Dedifferentiated amniotic fluid mesenchymal stem cell (primary cell): ENCODE results near the gene CDH23.

Experiments used
- DNase-seq: peaks from one replicate; pipeline ENCODE4 v3.0.0-alpha.2; 2016; ENCODE audit errors: extremely low spot score

Gene CDH23

DNA sequence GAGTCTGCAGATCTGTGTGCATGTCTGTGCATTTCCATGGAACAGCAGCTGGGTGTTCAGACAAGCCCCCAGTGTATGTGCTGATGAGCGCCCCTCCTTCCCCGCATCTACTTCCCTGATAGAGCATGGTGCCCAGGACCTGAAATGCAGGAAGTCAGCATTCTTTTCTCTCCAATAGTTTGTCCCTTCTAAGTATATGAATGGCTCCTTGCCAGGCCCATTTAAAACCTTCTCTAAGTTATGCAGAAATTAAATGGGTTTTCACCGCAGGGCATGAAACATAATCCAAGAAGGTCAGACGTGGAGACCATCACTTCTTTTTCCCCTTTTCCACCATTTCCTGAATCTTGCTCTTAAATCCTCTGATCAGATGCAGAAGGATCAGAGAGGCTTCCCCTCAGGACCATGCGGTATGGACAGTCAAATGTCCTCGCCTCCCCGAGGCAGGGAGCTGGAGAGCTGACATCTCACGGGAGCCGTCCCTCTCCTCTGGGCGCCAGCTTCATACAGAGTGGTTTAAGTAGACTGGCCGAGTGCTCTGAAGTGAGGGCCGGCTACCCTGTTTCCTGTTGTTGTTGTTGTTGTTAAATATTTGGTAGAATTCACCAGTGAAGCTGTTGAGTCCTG lies 167.6 kb downstream of the CDH23 start:
- no peak for DNase-seq

GRCh38 chr10:71565284-71566000 lies 168.7 kb downstream of the CDH23 start:
- no peak for DNase-seq

DNA sequence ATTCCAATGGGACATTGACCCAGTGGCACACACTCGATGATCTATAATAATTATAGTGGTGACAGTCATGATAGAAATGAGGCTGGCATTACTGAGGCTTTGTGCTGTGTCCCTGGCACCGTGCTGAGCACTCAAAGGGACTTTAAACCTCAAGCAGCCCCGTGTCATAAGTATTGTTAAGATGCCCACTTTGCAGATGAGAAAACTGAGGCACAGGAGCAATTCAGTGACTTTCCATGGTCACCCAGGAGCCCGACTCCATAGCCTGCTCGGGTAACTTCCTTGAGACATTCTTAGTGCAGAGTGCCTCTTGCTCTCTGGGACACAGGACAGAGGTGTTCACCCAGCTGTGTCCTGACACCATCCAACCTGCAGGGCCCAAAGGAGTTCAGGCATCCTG lies 170.3 kb downstream of the CDH23 start:
- no peak for DNase-seq

- DNase-seq: no peak
These were observed 172.3 kb downstream of the CDH23 start for GRCh38 chr10:71568896-71569492.

DNA sequence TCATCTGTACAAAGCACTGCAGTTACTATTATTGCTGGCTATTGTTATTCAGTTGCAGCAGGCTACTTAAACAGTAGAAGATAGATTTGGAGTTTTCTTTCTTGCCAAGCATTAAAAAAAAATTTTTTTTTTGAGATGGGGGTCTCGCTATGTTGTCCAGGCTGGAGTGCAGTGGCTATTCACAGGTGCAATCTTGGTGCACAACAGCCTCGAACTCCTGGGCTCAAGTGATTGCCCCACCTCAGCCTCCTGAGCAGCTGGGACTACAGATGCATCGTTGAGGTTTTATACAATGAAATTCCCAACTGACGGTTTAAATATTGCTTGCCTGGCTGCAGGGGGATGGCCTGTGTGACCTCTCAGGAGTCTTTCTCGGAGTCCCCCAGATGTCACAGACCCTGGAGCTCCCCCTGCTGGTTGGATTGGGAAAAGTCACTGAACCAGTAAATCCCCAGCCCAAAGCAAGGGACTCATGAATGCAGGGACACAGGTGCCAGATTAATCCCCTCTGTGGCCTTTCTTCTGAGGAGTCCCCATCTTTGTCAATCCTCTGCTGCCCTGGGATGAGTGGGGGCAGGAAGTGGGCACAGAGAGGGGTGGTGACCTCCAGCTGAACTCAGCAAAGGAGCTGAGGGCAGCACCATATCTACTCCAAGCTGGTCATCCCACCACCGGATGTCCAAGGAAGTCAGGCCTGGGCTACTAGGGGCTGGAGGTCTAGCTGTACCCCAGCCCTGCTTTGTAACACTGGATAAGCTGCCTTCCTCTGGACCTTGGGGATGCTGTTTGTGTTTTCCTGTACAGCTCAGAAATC lies 173.3 kb downstream of the CDH23 start:
- DNase-seq: peak; percentile 38

DNA sequence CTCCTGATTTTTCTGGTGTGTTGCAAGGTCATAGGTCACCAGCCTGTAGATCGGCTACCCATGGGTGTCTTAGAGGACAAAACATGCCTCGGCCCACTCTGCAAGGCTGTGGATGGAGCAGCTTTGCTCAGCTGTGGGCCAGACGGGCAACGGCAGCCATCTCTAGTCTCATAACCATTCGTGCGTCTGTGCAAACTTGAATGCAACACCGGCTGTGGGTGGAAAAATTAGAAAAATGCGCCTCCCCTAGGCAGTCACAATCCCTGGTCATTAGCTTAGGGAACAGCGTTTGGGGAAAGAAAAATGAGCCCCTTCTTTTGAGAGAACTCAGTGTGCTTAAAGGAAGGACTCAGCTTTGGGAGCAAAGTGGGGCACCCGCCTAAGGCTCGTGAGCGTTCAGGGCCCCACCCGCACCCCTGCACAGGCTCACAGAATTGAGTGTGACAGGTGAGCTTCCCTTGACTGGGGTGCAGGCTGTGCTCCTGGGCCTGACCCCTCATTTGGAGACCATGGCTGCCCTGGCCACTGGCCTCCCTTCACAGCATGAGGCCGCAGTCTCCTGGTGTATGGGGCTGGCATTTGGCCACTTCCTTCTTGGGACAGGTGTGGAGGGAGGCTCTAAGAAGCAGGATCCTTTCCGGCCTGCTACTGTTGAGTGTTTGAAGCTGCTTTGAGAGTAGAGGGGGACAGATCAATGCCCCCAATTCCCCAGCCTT lies 174.9 kb downstream of the CDH23 start:
- DNase-seq: no peak

DNA sequence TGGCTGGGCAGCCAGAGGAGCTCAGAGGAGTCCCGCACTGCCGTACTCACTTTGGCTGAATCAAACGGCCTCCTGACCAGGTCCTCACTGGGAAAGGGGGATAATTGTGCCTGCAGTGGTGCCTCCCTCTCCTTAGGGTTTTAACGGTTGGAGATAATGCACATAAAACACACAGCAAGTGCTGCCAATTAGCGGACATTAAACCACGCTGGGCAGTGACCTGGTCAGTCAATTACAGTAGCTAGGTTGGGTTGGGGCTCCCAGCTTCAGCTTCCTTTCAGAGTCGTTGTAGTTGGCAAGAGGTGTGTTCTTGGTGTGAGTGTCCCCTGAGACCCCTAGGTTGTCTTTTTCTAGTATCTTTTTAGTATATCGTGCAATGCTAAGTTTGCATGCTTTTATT lies 176.2 kb downstream of the CDH23 start:
- DNase-seq: no peak

GRCh38 chr10:71573562-71574518 lies 177.1 kb downstream of the CDH23 start:
- DNase-seq: no peak

DNA sequence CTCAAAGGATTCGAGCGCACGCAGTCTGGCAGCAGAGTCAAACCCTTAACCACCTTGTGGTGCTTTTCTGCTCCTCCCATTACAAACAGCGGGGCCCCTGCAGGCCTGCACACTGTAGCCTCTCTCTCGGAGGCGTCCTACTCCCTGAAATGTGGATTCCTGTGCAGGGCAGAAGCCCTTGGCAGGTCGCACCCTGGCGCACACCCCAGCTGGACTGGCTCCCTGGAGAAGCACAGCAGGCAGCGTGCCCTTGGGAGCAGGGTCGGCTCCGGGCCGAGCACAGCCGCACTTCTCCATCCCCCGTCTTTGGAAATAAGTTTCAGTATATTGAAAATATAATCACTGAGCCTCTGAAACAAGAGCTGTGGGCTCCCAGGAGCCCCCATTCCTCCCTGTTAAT lies 178.7 kb downstream of the CDH23 start:
- DNase-seq: no peak

GRCh38 chr10:71575934-71576801 lies 179.4 kb downstream of the CDH23 start:
- DNase-seq: no peak

GRCh38 chr10:71576842-71577241 lies 180.1 kb downstream of the CDH23 start:
- no peak for DNase-seq

GRCh38 chr10:71577345-71577744 lies 180.6 kb downstream of the CDH23 start:
- DNase-seq: no peak

- no peak for DNase-seq
These were observed 181.3 kb downstream of the CDH23 start for GRCh38 chr10:71578069-71578468.

- no peak for DNase-seq
These were observed 182.9 kb downstream of the CDH23 start for GRCh38 chr10:71579668-71580067.

- no peak for DNase-seq
These were observed 183.7 kb downstream of the CDH23 start for GRCh38 chr10:71580415-71580814.

- no peak for DNase-seq
These were observed 184.2 kb downstream of the CDH23 start for GRCh38 chr10:71580926-71581325.

DNA sequence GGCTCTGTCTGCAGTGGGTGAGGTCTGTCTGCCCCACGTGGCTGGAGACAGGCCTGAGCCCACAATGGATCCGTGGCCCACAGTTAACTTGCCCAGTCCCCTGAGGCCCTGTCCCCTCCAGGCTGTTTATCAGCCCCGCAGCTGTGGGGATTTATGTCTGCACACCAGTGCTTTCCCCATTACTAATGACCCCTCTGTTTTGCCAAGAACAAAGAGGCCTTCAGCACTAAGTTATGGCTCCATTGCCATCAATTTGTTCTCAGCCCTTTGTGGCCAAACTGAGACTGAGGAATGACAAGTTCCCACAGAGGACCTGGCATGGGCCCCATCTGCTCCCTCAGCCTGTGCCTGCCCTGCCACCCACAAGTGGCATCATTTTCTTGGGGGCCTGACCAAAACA lies 184.7 kb downstream of the CDH23 start:
- no peak for DNase-seq

DNA sequence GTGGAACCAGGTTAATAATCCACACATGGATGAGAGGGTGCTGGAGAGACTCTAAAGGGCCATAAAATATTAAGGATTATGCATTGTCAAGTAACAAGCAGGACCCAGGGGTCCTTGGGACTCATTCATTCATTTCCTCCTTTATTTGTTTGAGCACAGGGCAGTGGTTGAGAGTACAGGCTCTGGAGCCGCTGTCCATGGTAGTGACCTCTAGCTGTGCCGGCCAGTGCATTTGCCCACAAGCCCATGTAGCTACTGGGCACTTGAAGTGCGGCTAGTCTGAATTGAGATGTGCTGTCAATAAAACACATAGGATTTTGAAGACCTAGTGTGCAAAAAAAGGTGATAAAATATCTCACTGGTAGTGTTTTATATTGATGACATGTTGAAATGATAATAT lies 185.3 kb downstream of the CDH23 start:
- DNase-seq: peak; percentile 21
